ENCODE measurements around the gene TRAPPC4.

- TF ChIP-seq CTCF (IDR thresholded peaks at IDR 0.05) (no peak), SIN3A (IDR thresholded peaks at IDR 0.05; ENCODE audit: borderline replicate concordance, insufficient read depth, low read depth, low read length) (no peak), POLR2AphosphoS5 (IDR thresholded peaks at IDR 0.05; ENCODE audit: low read depth, low read length) (no peak), TCF7L2 (IDR thresholded peaks at IDR 0.05; ENCODE audit: low read depth, low read length) (no peak)
Observed at GRCh38 chr11:119034813-119035212, 16.2 kb downstream of the TRAPPC4 start.

Data from Panc1 (cell line).